IPS-18c (cell line): ENCODE measurements around the gene DMRTC1B.
"Not testable (repeated sequence)": the region's sequence is repeated elsewhere in the genome, so short reads cannot be mapped to it uniquely, and the experiment has no call there.

Source experiments
- H3K4me3 ChIP-seq: 2 replicates; pipeline ENCODE4 v1.7.0; 2013; ENCODE audit warnings: low read depth, mild to moderate bottlenecking, low read length, moderate library complexity; ENCODE audit not compliant: insufficient read depth
- H3K9me3 ChIP-seq: one replicate; pipeline ENCODE4 v1.6.1; 2013; ENCODE audit warnings: mild to moderate bottlenecking, low read length, moderate library complexity; ENCODE audit not compliant: control insufficient read depth, insufficient read depth

The DMRTC1B gene

GRCh38 chrX:72889740-72890139, 113.0 kb downstream of the DMRTC1B start:
- H3K9me3 ChIP-seq, result not testable (repeated sequence)

More at GRCh38 chrX:72889740-72890139, 113.0 kb downstream of the DMRTC1B start:
- H3K4me3 ChIP-seq, result not testable (repeated sequence)
